ENCODE data around the gene IRX1.

Gene IRX1

DNA sequence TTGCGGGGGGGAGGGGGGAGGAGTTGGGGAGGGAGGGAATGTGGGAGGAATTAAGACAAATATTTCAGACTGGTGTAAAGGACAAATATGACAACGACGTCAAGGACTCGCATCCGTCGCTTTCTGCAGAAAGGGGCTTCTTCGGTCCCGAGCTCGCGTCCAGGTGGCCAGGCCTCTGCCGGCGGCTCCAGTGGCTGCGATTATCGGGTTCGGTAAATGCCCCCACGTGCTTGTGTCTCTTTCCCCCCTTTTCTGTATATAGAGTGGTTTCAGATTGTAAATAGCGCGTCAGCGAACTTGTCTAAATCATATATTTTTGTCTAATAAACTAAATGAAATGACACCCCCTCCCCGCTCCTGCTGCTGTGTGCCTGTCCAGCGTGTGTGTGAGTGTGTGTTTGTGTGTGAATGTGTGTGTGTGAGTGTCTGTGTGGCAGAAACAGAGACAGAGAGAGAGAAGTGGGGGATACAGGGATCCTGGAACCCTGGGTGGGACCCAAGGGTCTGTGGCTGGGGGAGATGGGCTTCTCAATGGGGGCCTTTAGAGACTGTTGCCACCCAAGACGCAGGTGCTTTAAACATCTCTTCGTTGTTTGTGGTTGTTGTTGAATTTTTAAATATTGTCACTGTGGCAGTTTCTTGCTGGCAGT lies 5.6 kb downstream of the IRX1 start:
- DNase-seq: no peak

DNA sequence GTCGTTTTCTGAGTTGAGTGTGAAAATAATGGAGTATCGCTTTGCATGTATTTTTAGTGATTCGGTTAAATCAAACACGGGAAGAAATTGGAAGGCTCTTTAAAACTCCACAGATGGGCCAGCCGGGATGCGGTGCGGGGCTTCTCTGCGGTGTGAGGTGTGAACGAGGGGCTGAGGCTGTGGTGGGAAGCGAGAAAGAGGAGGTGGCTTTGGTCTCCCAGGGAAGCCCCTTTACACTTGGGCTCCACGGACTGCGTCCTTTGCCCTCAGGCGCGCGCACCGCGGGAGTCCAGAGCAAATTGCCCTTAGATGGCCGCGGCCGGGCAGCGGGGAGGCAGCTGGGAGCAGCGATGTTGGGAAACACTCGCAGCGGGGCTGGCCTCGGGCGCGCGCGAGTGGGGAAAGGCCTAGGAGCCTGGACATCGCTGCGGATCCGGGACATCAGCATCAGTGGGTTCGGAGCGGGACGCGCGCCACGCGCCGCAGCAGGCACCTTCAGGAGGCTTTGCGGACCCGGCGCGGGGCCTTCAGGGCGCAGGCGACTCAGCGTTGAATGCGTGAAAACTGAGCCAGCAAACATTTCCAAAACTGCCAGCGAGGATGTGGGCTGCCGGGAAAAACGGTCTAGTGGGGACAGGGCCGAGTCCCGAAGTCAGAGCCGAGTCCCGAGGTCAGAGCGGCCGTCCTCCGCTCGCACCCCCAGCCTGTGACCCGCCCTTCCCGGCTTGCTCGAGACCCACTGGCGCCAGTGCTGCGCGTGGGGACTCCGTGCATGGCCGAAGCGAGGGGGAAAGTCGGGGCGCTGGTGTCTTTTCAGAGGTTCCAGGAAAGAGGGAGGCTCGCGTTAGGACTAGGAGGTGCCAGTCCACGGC lies 6.5 kb downstream of the IRX1 start:
- DNase-seq: no peak

DNA sequence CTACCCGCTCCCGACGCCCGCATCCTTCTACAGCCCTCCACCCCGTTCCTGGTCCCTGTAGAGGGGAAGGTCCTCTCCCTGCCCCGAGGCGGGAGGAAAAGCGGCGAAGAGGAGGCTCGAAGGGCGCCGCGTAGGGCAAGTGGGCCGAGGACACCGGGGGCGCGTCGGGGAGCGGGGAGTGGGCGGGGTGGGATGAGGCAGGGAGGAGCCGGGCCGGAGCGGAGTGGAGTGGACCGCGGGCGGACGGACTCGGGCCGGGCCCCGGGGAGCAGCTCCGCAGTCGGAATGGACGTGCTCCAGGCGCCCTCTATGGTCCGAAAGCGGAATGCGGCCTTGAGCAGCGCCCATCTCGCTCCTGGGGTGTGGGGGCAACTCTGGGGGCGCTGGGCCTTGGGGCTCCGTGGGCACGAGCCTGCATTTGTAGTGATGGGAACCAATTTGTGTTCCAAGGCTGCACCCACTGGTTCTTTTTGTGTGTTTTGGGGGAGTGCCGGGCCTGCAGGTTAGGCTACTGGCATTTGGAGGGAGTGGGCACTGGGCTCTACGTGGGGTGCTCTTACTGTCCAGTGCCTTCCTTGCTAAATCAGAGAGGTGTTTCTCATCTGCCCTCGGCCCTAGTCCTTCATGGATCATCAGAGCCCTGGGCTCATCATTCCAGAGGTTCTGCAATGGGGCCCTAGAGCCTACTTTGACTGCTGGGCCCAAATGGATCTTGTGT lies 7.3 kb downstream of the IRX1 start:
- peak in 1 of 2 experiments; percentile 50 for DNase-seq

DNA sequence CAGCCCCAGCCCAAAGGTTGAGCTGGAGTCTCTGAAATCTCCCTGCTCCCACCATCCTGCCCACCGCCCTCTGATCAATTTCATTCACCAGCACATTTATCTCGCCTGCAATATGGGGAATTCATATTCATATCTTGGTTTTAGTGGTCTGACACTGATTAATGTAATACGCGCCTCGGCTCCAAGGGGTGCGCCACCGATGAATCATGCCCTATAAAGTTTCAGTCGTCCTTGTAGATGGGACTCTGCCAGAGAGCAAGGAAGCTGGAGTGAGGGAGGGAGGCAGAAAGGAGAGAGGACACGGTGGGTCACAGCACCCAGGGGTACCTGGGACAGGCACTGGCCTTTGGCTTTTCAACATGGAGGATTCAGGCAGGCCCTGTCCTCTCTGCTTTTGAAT lies 8.9 kb downstream of the IRX1 start:
- DNase-seq: no peak

DNA sequence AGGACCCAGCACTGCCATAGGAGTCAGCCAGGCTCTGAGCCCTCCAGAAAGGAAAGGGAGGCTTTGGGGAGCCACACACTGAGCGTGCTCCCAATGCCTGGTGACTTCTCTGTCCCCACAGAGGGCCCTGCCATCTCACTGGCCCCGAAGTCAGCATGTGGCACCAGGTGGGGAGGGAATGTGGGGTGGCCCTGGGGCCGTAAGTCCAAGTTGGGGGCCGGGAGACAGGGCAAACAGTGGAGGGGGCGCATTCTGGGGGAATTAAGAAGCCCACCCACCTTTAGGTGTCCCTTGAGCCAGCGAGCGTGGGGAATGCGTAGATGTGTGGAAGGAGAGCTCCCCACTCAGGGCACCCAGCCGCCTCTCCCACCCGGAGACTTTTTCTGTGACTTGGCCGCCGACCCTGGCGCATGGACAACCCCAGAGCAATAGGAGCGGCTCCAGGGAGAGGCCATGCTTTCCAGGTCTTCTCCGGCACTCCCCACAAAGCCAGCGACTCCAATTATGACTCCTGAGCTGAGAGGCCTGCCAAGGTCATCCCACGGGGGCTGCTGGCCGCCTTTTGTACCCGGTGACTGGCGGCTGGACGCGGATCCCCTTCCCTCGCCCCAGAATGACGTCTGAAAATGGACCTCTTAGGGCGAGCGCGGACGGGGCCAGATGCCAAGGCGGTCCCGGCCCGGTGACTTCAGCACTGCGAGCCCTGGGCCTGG lies 9.8 kb downstream of the IRX1 start:
- DNase-seq: no peak

DNA sequence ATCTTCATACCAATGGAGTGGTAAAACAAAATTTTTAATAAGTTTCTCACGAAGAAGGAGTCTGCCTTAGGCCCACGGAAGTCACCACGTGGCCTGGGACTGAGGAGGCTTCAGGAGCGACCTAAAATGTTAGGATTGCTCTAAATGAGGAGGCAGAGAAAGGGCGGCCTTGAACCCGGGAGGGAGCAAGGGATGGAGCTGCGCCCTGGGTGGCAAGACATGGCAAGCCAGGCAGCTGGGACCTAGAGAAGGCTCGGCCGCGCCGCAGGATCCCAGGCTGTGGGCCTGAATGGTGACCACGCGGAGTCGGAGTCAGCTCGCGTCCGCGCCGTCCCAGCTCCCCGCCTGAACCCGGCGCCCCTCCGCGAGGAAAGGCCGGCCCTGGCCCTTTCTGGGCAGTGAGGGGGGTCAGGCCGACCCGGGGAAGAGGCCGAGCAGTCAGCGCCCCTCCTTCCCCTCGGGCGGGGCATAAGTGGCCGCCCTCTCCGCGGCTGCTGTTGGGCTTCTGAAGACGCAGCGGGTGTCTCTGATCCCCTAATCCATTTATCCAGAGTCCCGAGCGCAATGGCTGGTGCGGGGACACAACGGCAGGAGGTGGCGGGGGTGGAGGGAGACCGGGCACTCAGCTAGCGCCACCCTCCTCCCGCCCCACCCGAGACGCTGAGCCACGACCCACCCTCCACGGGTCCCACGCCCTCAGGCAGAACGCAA lies 10.6 kb downstream of the IRX1 start:
- DNase-seq: no peak

DNA sequence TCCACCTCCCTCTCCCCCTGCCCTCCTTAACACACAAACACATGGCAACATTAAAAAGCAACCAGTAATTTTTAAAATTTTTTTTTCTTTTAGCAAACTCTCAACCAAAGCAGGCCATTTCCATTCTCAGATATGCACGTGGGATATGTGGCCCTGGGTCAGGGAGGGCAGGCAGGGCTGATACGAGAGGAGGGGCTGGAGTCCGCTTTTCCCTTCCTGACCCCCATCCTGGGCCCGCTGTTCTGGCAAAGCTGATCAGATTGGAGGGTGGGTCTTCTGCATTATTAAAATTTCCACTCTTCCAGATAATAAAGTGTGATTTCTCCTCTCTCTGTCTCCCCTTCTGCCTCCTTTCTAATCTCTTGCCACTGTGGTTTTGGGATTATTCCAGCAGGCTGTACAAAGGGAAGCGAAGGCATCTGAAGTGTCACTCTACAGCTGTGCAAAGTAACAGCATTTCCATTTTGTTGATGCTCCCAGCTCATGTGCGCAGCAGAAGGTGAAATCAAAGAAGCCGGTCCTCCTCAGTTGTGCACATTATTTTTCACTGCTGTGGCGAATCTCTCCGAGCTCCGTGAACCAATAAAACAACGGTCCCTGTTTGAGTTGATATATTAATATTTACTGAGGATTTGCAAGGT lies 12.0 kb downstream of the IRX1 start:
- no peak for DNase-seq

DNA sequence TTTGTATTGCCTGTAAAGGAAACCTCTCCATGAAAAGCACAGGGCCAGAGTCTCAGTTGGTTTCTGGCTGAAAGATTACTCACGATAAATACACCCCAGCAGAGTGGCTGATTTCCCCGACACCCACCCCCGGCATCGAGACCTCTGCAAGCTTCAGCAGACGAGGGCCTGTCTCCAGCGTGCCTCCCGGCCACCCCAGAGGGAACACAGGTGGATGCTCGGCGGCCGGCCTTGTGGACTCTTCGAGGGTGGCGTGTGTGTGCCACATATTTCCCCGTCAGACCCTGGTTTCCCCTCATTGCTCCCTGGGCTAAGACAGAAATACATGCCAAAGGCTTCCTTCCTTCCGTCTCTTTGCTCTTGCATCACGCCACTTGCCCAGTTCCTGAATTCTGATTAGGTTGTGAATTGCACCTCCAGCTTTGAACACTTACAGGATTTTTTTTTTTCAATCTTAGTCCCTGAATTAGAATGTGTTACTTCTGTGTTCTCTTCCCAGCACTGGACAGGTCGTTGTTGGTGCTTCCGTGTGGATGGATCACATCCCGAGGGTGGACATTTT lies 13.6 kb downstream of the IRX1 start:
- DNase-seq: no peak

DNA sequence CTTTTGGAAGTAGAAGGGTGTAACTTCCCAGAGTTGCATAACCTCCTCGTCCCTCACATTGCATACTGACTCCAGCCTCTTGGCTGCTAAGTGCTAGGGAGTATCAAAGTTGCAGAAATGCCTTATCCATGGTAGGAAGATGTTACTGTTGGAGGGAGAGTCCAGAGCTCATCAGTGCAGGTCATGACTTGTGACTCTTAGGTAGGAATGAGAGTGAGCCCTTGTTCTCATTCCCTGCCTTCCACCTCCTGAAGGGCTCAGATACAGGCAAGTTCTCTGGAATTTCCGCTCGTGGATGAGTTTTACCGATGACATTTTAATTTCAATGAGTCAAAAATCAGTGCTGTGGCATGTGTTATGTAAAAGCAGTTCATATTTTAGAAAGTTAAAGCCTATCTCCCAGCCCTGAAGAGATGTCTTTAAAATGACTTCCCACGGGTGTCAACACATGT lies 17.0 kb downstream of the IRX1 start:
- DNase-seq: no peak

DNA sequence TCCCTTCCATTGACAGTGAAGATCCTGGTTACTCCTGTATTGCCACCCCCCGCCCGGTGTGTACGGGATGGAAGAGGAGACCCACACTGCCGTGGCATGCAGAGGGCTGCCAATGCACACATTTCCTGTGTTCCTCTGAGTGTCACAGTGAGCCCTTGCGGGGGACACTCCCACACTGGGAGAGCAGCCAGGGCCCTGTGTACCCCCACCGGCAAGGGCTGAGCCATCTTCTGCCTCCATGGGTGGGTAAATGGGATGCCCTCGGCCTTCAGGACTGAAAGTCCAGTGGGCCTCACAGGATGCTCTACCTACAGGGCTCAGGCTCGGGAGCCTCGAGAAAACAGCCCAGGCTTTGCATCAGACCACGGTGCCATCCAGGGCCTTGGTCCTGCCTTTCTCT lies 18.1 kb downstream of the IRX1 start:
- DNase-seq: no peak

DNA sequence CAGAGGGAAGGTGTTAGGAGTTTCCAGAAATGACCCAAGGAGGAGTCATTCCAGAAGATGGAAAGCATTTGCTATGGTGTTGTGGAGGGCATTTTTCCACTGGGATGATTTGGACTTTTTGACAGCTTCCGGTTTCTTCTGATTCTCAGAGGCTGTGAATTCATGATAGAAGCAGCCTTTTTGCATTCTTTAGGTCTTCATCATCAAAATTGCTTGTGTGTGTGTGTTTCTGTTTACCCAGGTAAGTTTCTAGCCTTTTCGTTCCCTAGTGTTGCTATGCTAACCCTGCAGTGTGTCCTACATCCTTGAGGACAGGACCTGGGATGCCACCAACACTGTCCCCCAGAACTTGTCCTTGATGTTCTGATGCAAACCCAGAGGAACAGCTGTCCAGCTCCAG lies 19.6 kb downstream of the IRX1 start:
- no peak for DNase-seq

DNA sequence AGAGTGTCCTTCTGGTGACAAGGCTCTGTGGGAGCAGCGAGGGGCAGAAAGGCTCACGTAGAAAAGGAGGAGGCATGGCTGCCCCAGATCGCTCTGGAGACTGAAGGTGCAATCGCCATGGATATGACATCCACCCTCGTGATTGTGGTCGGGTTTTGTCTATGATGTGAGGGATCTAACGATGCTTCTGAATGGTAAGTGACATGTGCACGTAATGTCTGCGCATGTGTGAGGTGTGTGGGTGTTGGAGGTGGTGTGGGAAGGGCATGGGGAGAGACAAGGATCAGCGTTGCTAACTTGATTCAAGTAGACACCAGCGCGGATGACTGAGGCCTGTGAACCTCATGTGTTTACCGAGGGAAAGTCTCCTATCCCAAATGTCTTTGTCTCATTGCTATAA lies 20.2 kb downstream of the IRX1 start:
- no peak for DNase-seq

DNA sequence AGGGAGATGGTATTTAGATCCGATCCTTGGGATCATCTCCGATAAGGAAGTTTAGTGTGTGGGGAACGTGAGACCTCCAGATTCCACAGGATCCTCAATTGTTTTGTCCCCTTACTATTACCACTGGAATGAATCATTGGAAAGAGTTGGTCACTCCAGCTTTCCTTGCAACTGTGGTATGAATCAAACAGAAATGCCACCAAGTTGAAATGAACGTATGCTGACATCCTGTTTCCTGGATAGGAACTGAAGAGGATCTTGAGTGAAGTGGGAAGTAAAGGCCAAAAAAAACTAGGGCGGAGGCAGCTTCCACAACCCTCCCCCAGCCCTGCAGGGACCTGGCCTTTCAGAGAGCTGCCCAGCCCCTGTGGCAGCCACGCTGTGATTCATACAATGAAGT lies 23.9 kb downstream of the IRX1 start:
- no peak for DNase-seq

DNA sequence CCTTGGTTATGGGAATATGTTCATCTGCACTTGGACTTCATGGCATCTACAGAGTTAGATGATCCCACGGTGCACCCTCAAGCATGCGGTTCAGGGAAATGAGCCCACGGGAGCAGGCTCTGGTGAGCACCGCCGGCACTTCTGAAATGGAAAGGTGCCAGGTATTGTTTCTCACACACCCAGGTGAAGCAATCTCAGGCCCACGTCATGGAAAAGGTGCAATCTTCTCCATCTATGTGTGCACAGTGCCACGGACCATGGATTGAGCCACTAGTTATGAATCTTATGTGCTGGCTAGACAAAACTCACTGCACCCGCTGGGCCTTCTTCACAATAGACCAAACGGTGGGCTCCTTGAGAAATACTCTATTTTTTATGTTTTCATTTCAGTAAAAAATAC lies 27.3 kb downstream of the IRX1 start:
- no peak for DNase-seq

DNA sequence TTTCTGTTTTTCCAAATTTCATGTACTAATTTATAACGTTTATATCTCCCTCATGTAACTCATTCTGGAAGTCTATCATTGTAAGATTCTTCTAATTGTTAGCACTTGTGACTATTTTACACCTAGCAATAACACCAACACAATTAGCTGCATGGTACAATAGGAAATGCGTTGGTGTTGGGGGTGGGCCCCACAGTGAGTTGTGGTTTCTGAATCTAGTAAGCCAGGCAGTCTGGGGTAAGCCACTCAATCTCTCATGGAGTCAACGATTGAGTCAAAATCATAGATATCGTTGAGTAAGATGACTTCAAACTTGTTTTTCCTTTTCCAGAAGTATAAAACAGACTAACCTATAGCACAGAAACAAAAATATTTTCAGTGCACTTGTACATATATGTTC lies 30.0 kb downstream of the IRX1 start:
- DNase-seq: no peak

DNA sequence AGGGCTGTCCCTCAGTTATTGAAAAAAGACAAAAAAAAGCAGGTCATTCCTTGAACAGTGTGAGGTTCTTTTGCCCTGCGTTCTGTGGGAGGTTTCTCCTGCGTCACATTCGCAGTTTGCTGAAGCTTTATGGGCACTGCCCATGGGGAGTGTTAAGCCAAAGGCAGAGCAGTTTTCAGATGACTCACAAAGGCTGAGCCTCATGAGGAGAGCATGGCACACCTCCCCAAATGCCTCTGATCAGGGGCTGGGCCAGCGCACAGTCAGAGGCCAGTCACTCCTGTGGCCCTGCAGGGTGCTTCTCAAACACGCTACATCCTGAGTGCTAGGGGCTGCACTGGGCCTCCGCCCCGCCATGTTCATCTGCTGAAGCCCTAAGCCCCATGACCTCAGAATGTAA lies 38.4 kb downstream of the IRX1 start:
- DNase-seq: no peak

DNA sequence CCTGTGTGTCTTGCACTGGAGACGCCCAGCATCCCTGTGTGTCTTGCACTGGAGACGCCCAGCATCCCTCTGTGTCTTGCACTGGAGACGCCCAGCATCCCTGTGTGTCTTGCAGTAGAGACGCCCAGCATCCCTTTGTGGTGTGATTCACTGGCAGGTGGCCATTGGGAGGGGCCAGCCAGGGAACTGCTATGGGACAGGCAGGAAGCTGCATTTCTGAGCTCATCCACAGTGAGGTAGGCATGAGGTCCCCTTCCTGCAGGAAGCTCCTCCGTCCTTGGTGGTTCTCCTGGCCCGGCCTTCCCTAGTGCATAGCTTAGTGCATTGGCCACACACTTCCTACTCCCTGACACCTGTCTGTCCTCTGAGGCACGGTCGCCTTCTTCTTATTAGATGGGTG lies 43.5 kb downstream of the IRX1 start:
- DNase-seq: no peak

DNA sequence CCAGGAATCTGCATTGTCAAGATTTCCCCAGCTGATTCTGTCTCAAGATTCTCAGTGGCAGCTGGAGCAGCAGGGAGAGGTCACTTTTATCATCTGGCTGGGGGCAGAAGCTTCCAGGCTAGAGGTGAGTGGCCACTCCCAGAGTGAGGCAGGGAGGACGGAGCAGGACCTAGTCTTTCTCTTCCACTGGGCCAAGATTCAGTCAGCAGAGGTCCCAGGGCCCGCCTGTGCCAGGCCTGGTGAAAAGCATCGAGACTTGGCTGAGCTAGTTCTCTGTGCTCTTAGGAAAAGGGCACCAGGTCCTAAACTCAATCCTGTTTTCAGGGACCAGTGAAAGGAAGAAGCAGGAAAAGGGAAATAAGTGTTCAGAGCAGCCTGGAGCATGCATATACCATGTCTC lies 46.6 kb downstream of the IRX1 start:
- no peak for DNase-seq

DNA sequence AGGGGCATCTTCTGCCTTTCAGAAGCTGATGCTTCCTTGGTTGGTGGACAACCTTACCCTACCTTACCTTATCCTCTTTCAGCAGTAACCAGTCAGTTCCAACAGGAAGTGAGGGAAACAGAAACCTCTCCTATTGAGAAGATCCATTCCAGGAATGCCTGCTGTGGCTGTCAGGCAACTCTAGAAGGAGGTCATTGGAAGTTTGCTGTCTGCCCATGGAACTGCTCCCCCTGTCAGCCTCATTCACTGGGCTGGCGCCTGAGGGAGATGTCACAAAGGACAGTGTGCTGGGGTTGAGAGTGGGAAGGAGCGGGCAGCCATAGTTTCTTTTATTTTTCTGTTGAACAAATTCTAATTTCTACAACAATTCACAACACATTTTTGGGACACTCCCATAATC lies 54.7 kb downstream of the IRX1 start:
- no peak for DNase-seq

DNA sequence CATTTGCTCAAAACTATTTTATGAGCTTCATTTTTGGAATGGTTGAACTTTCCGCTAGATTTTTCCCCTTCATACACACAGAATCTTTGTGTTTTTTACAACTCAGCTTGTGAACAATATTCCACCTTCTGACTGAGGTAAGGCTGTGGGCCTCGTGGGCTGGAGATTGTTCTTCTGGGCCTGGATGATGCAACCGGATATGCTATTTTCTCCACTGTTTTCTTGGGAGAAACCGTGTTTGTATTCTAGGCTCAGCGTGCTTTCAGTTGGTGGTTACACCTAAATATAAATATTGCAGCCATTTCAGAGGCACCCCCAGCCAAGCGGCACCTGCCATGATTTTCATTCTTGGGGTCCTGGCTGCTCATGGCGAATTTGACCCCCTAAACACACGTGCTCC lies 55.2 kb downstream of the IRX1 start:
- no peak for DNase-seq
